Neuronal stem cell (in vitro differentiated cells): ENCODE data around the gene DENND2A.
"Not testable (repeated sequence)": the region's sequence is repeated elsewhere in the genome, so short reads cannot be mapped to it uniquely, and the experiment has no call there.

Source experiments
- DNase-seq: peaks from one replicate; pipeline ENCODE4 v3.0.0-alpha.2; 2013; ENCODE audit warnings: low spot score
- H2AFZ ChIP-seq: one replicate; pipeline ENCODE4 v1.6.1; 2013; ENCODE audit warnings: mild to moderate bottlenecking, low read length, inconsistent platforms
- H2AK5ac ChIP-seq: 2 replicates; pipeline ENCODE4 v1.6.1; 2013; ENCODE audit warnings: low read depth, mild to moderate bottlenecking, inconsistent platforms, low read length, moderate library complexity, mixed read lengths
- H2BK120ac ChIP-seq: 2 replicates; pipeline ENCODE4 v1.6.1; 2013; ENCODE audit warnings: low read depth, mild to moderate bottlenecking, inconsistent platforms, low read length, moderate library complexity, mixed read lengths
- H2BK12ac ChIP-seq: one replicate; pipeline ENCODE4 v1.6.1; 2013; ENCODE audit warnings: low read length, inconsistent platforms
- H2BK15ac ChIP-seq: 2 replicates; pipeline ENCODE4 v1.6.1; 2013; ENCODE audit warnings: mild to moderate bottlenecking, low read length, inconsistent platforms, mixed read lengths
- H2BK5ac ChIP-seq: one replicate; pipeline ENCODE4 v1.6.1; 2013; ENCODE audit warnings: inconsistent platforms, mild to moderate bottlenecking, low read length, moderate library complexity
- H3K14ac ChIP-seq: one replicate; pipeline ENCODE4 v1.6.1; 2013; ENCODE audit warnings: low read length, inconsistent platforms
- H3K18ac ChIP-seq: 2 replicates; pipeline ENCODE4 v1.6.1; 2013; ENCODE audit warnings: low read length, inconsistent platforms
- H3K23ac ChIP-seq: 2 replicates; pipeline ENCODE4 v1.6.1; 2013; ENCODE audit warnings: low read depth, mild to moderate bottlenecking, mixed read lengths, low read length, inconsistent platforms; ENCODE audit not compliant: poor library complexity
- H3K27ac ChIP-seq: replicated peaks from 3 replicates; pipeline ENCODE4 v1.5.1; 2013; ENCODE audit warnings: low read length, inconsistent platforms
- H3K27me3 ChIP-seq, 3 experiments: 2 replicates each; pipeline ENCODE4 v1.6.1; 2013; ENCODE audit warnings: low read length in 3 of 3, mild to moderate bottlenecking in 2 of 3, inconsistent platforms in 1 of 3, low read depth in 1 of 3, mixed read lengths in 1 of 3, moderate library complexity in 1 of 3; ENCODE audit not compliant: control insufficient read depth in 3 of 3, insufficient read depth in 3 of 3
- H3K36me3 ChIP-seq, 2 donors: replicated peaks in 1 of 2; 2 replicates each; pipeline ENCODE4 v1.6.1; 2013; ENCODE audit warnings: low read length in 2 of 2; ENCODE audit not compliant: control insufficient read depth in 2 of 2, insufficient read depth in 2 of 2
- H3K4ac ChIP-seq: 2 replicates; pipeline ENCODE4 v1.6.1; 2013; ENCODE audit warnings: inconsistent platforms, mild to moderate bottlenecking, low read length, moderate library complexity
- H3K4me1 ChIP-seq, 2 donors: 1 replicate in 1 of 2; 2 replicates in 1 of 2; pipeline ENCODE4 v1.6.1; 2013; ENCODE audit warnings: low read length in 2 of 2, low read depth in 1 of 2; ENCODE audit not compliant: control insufficient read depth in 2 of 2, insufficient read depth in 1 of 2
- H3K4me2 ChIP-seq: one replicate; pipeline ENCODE4 v1.6.1; 2013; ENCODE audit warnings: mild to moderate bottlenecking, low read length, inconsistent platforms; ENCODE audit not compliant: insufficient read depth, poor library complexity, severe bottlenecking
- H3K4me3 ChIP-seq, 2 donors: 2 replicates each; pipeline ENCODE4 v1.5.1; 2013; ENCODE audit warnings: low read length in 2 of 2, mild to moderate bottlenecking in 2 of 2, inconsistent platforms in 1 of 2, moderate library complexity in 1 of 2
- H3K79me1 ChIP-seq: one replicate; pipeline ENCODE4 v1.6.1; 2013; ENCODE audit warnings: low read depth, mild to moderate bottlenecking, inconsistent platforms, low read length, moderate library complexity
- H3K9ac ChIP-seq: one replicate; pipeline ENCODE4 v1.6.1; 2013; ENCODE audit warnings: mild to moderate bottlenecking, low read depth, low read length, inconsistent platforms; ENCODE audit not compliant: poor library complexity
- H3K9me3 ChIP-seq, 2 donors: replicated peaks in 1 of 2; 2 replicates each; pipeline versions ENCODE3 to v1.6.1; 2013; ENCODE audit warnings: low read length in 2 of 2, mild to moderate bottlenecking in 2 of 2, inconsistent platforms in 1 of 2, low read depth in 1 of 2, mixed read lengths in 1 of 2, moderate library complexity in 1 of 2; ENCODE audit not compliant: control insufficient read depth in 2 of 2, insufficient read depth in 1 of 2
- H4K8ac ChIP-seq: one replicate; pipeline ENCODE4 v1.6.1; 2013; ENCODE audit warnings: low read depth, mild to moderate bottlenecking, inconsistent platforms, low read length, moderate library complexity
- H4K91ac ChIP-seq: one replicate; pipeline ENCODE4 v1.6.1; 2013; ENCODE audit warnings: low read length, low read depth, mild to moderate bottlenecking, inconsistent platforms; ENCODE audit not compliant: poor library complexity
- WGBS, 2 donors: extraction: QIAGEN DNeasy Blood & Tissue Kit; methylation state at CpG; one replicate each; pipeline ENCODE4 v1.1.7; 2013; ENCODE audit warnings: missing lambda C conversion rate in 2 of 2, mixed read lengths in 1 of 2; ENCODE audit not compliant: insufficient read length in 2 of 2, insufficient replicate concordance in 1 of 2; ENCODE audit errors: extremely low coverage in 2 of 2; 5-methylcytosine and 5-hydroxymethylcytosine counted together

Gene DENND2A

DNA sequence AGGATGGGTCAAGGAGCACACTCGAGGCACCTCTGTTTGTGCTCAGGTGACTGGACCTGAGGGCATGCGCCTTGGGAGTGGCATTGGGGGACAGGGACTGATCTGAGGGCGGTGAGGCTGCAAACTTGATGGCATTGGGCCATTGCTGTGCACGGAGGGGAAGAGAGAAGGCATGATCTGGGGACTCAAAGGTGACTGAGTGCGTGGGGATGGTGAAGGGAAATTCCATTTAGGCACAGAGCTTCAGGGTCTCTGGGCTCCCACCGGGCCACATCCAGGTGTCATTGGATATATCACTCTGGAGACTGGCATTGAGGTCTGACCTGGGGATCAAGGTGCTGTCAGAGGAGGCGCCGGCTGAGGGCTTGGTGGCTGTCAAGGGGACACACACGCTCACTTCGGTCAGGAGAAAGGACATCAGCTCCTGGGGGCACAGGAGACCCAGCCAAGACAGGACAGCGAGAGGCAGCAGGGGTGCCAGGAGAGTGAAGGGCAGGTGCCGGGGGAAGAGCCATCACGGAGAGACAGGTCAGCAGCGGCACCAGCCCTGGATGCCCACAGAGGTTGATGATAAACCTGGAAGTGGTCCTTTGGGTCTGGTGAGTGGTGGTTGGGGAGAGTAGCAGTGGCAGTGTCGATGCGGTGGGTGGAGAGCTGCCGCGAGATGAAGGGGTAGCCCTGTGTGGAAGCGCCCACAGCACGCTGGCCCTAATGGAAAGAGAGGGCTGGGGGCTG lies 37.6 kb upstream of the DENND2A start:
- Histone ChIP-seq H2BK15ac (no peak overlapping the region), H3K4me3 (peak overlapping the region in 1 of 2 donors; percentile 8), H3K79me1 (no peaks in the 10 kb centered on the region), H4K91ac (no peak overlapping the region), H3K4ac (no peak overlapping the region), H3K23ac (peak overlapping the region; percentile 68), H3K9me3 (no peaks in the 10 kb centered on the region), H3K14ac (no peak overlapping the region), H2AFZ (no peak overlapping the region), H3K36me3 (peaks cover 0 to 5% of the 10 kb centered on the region in 2 donors), H2BK5ac (peak overlapping the region; percentile 20), H3K4me2 (no peak overlapping the region), H3K27ac (no peak overlapping the region), H2AK5ac (peak overlapping the region; percentile 57), H3K18ac (no peak overlapping the region), H3K27me3 (peaks cover 0 to 10% (median 0%) of the 10 kb centered on the region in 3 experiments), H3K9ac (peak overlapping the region; percentile 24), H2BK120ac (no peak overlapping the region), H2BK12ac (no peak overlapping the region), H3K4me1 (peaks cover 1 to 10% of the 10 kb centered on the region in 2 donors), H4K8ac (no peak overlapping the region)
- WGBS, 2 donors: no CpG with 5 or more reads among the region's 20 CpGs
- no peak for DNase-seq

DNA sequence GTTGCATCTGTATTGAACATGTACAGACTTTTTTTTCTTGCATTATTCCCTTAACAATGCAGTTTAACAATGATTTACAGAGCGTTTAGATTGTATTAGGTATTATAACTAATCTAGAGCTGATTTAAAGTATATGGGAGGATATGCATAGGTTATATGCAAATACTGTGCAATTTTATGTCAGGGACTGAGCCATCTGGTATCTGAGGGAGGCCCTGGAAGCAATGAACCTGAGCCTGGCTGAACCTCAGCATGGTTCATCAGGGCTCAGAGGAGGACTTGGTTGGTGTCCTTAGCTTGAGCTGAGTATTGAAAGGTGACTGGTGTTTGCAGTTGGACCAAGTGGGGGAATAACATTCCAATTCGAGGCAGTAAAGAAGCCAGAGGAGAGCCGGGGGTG lies 36.9 kb upstream of the DENND2A start:
- no peak overlapping the region for H2BK12ac ChIP-seq
- H2BK120ac ChIP-seq: no peak overlapping the region
- H3K4me2 ChIP-seq: no peak overlapping the region
- no peak overlapping the region for H3K9ac ChIP-seq
- peaks cover 0 to 8% of the 10 kb centered on the region in 2 donors for H3K4me1 ChIP-seq
- H3K4me3 ChIP-seq: no peak overlapping the region
- WGBS, 2 donors: no CpG with 5 or more reads among the region's 3 CpGs
- no peak overlapping the region for H4K91ac ChIP-seq
- no peak overlapping the region for H3K18ac ChIP-seq
- H2BK5ac ChIP-seq: no peak overlapping the region
- H3K79me1 ChIP-seq: no peaks in the 10 kb centered on the region
- no peak overlapping the region for H2BK15ac ChIP-seq
- H3K23ac ChIP-seq: no peak overlapping the region
- H2AFZ ChIP-seq: no peak overlapping the region
- peaks cover 0 to 5% of the 10 kb centered on the region in 2 donors for H3K36me3 ChIP-seq
- H3K14ac ChIP-seq: no peak overlapping the region
- peak overlapping the region; percentile 57 for H2AK5ac ChIP-seq
- H3K9me3 ChIP-seq: no peaks in the 10 kb centered on the region
- no peak overlapping the region for H3K27ac ChIP-seq
- peaks cover 0 to 12% (median 0%) of the 10 kb centered on the region in 3 experiments for H3K27me3 ChIP-seq
- no peak overlapping the region for H4K8ac ChIP-seq
- no peak overlapping the region for H3K4ac ChIP-seq
- no peak for DNase-seq

DNA sequence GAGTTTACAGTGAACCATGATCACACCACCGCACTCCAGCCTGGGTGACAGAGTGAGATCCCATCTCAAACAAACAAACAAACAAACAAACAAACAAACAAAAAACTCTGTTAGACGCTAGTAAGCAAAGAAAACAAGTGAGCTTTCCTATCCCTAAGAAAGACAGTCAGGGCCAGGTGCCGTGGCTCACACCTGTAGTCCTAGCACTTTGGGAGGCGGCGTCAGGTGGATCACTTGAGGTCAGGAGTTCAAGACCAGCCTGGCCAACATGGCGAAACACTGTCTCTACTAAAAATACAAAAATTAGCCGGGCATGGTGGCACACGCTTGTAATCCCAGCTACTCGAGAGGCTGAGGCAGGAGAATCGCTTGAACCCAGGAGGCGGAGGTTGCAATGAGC lies 36.3 kb upstream of the DENND2A start:
- H3K23ac ChIP-seq, H3K18ac ChIP-seq, H4K8ac ChIP-seq, H3K4me2 ChIP-seq, H2BK15ac ChIP-seq, H2BK12ac ChIP-seq, H3K14ac ChIP-seq, H4K91ac ChIP-seq, H3K9ac ChIP-seq, H3K4me1 ChIP-seq, H2AK5ac ChIP-seq, H2BK5ac ChIP-seq, DNase-seq, H3K36me3 ChIP-seq, H3K79me1 ChIP-seq, H3K27ac ChIP-seq, H3K4me3 ChIP-seq, H2BK120ac ChIP-seq, H2AFZ ChIP-seq, H3K9me3 ChIP-seq, H3K4ac ChIP-seq: not testable (repeated sequence)
- WGBS, 2 donors: no CpG with 5 or more reads among the region's 11 CpGs
- peaks cover 0 to 12% (median 0%) of the 10 kb centered on the region in 3 experiments for H3K27me3 ChIP-seq

- H3K4me1 ChIP-seq: peaks cover 4 to 10% of the 10 kb centered on the region in 2 donors
- no peak overlapping the region for H2BK5ac ChIP-seq
- H3K36me3 ChIP-seq: peaks cover 0 to 5% of the 10 kb centered on the region in 2 donors
- no peak overlapping the region for H3K23ac ChIP-seq
- no peak overlapping the region for H3K14ac ChIP-seq
- no peak overlapping the region for H3K18ac ChIP-seq
- no peak overlapping the region for H2AFZ ChIP-seq
- H3K79me1 ChIP-seq: no peaks in the 10 kb centered on the region
- H3K4me2 ChIP-seq: no peak overlapping the region
- H3K9ac ChIP-seq: no peak overlapping the region
- H3K27ac ChIP-seq: no peak overlapping the region
- H4K91ac ChIP-seq: no peak overlapping the region
- WGBS, 2 donors: no CpG with 5 or more reads among the region's 3 CpGs
- no peak overlapping the region for H4K8ac ChIP-seq
- no peak overlapping the region for H3K4me3 ChIP-seq
- H3K27me3 ChIP-seq: peaks cover 0 to 12% (median 0%) of the 10 kb centered on the region in 3 experiments
- no peak overlapping the region for H2BK12ac ChIP-seq
- no peak overlapping the region for H2AK5ac ChIP-seq
- no peak overlapping the region for H2BK120ac ChIP-seq
- no peak for DNase-seq
- no peak overlapping the region for H2BK15ac ChIP-seq
- H3K4ac ChIP-seq: no peak overlapping the region
- H3K9me3 ChIP-seq: peaks cover 0 to 2% of the 10 kb centered on the region in 2 donors
Measured at GRCh38 chr7:140676306-140676705, 35.7 kb upstream of the DENND2A start.
